ENCODE data around the gene TNFRSF8.

Gene TNFRSF8

DNA sequence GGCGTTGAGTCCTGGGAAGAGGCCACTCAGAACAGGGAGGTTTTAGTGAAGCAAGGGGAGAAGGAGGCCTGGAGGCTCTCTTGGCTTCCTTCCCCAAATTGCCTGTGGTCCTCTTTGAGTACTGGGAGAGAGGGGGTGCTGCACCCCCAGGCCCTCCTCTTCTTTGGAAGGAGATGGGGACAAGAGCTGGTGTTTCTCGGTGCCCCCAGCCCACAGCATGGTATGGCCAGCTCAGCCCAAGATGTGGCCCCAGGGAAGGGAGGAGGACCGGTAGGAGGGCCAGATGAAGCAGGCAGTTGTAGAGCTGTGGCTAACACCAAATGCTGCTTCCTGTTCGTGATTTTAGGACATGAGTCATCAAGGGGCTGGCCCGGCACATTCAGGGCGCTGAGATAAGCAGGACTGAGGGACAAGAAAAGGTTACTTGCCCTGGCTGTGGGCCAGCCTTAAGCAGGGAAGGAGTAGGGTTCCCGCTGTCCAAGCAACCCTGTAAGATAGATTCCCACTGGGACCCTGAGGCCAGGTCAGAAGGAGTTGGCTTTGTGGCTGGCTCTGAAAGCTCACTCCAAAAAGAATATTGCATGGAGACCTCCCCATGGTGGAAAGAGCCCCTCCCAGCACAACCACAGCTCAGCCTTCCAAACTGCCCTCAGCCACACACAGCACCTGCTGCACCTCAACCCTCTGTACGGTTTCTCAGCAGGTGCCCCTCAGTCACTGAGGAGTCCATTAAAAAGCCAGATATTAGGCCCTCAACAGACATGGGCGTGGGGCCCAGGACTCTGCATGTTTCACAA lies 98.8 kb downstream of the TNFRSF8 start:
- DNase-seq = peak; percentile 98

DNA sequence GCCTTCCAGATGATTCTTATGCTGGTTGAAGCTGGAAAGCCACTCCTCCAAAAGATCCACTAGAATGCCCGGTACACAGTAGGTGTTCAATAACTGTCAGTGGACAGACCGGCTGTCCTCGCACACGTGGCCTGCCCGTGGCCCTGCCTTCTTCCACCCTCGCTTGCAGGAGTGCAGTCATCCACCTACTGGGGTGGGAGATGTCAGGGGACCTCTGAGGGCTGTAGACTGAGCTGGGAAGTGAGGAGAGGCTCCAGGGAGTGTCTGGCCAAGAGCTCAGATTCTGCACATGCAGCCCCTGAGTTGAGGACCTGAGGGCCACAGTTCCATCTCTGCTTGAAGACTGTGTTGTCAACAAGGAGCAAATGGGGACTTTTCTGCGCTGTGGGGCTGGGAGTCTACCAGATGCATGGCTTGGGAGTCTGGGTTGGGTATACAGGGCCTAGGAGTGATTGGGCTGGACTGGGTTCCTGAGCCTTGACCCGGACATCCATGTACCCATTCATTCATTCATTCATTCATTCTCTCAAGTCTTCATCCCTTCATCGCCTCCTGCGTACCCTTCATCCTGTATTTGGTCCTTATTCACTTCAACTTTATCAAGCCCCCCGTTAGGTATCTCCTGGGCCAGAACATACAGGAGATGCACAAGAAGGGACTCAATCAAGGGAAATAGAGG lies 99.5 kb downstream of the TNFRSF8 start:
- no peak for DNase-seq

DNA sequence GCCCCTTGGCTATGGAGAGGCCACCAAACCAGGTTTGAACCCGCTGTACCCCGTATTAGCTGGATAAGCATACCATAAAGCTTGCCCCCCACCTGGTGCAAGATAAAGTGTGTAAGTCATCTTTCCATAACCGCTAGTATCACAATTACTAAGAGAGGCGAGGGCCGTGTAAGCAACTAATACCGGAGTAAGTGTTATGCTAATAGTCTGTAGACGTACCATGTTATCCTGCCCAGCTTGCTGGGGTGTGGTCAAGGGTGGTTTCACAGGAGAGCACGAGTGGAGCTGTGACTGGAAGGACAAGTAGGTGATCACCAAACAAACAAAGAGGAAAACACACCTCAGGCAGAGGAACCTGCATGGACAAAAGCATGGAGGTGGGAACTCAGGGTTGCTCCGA lies 100.1 kb downstream of the TNFRSF8 start:
- no peak for DNase-seq

DNA sequence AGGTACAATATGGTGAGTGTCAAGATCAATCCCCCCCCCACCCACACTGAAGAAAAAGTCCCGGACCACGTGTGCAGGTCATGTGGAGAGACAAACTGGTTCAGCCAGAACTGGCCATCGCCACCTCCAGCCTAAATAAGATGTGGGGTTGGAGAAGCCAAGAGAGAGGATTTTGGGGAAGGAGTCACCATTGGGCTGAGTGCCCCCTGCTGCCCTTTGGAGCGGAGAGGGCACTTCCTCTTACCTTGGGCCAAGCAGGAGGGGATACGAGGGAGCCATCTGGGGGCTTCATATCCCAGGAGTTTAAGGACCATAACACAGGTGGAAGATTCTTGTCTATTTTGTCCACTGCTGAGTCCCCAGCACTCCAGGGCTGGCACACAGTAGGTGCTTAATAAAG lies 101.1 kb downstream of the TNFRSF8 start:
- DNase-seq = no peak

DNA sequence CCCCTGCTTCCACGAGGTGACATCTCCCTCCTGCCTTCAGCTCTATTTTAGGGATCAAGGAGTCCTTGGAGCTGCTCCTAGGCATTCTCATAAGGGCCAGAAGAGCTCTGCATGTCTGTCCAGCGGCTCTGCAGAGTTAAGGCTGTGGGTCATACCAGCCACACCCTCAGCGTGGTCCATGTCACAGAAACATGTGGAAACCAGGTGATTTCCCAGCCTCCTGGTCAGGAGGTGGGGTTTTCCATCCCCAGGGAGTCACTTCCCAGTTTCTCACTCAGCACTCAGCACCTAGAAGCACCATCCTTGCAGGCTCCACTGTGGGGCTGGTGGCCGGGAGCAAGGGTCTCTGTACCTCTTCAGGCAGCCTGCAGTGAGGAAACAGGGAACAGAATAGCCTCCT lies 102.2 kb downstream of the TNFRSF8 start:
- no peak for DNase-seq

DNA sequence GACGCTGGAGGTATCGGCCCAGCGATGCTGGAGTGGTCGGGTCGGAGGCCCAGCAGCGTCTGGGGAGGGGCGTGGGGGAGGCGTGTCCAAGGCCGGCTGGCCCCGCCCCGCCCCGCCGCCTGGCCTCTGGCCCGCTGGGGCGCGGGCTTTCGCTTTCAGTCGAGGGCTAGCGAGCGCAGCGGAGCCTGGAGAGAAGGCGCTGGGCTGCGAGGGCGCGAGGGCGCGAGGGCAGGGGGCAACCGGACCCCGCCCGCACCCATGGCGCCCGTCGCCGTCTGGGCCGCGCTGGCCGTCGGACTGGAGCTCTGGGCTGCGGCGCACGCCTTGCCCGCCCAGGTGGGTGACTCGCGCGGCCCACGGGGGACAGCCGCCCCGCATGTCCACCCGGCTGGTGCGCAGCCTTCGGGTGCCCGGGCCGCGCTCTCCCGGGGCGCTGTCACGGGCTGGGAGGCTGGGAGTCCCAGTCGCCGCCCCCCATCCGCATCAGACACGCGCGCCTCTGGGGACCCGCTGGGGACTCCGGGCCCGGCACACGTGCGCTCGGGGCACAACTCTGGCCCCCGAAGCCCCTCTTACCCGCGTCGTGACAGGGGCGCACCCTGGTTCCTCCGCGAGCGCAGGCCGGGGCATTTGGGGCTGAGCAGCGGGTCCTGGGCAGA lies 103.9 kb downstream of the TNFRSF8 start, which contains the start of gene TNFRSF1B:
TSS of gene TNFRSF1B (plus strand) at position 158 of the 659 bp plus-strand sequence. CDS start at position 259, 101 bp downstream.
- peak; percentile 68 for DNase-seq

DNA sequence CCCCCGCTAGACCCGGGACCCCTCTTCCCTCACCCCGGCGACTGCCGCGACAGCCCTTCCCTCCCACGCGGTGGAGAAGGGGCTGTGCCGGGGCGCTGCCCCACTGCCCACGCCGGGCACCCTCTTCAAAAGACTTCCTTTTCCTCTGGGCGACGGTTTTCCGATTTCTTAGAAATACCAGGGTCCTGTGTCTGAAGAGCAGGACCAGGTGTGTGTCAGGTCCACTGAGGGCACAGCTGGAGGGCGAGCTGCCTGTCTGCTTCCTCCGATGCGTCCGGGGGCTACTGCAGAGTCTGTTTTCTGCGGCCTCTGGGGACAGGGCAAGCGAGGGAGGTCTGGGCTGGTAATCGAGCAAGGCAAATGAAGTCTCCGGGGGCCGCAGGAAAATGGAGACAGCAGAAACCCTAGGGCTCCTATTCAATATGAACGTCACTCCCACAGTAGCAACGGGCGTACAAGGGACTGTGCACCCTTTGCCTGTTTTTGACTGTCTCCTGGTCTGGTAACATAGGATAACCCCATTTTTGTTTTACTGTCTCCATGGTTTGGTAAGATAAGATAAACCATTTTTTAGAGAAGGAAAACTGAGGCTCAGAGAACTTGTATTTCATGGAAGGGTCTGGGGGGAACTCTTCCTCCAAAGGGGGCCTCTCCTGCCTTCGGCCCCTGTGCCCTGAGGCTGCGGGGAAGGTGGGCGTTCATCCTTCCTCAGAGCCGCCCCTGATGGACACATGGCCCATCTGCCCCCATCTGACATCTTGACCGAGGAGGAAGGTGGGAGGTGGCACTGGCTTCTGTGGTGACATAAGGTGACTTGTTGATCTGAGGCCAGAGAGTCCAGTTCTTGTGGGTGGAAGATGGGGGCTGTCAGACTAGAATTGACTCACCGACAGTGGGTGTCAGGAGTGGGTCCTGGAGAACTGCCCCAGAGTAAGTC lies 104.7 kb downstream of the TNFRSF8 start:
- DNase-seq = peak; percentile 78

DNA sequence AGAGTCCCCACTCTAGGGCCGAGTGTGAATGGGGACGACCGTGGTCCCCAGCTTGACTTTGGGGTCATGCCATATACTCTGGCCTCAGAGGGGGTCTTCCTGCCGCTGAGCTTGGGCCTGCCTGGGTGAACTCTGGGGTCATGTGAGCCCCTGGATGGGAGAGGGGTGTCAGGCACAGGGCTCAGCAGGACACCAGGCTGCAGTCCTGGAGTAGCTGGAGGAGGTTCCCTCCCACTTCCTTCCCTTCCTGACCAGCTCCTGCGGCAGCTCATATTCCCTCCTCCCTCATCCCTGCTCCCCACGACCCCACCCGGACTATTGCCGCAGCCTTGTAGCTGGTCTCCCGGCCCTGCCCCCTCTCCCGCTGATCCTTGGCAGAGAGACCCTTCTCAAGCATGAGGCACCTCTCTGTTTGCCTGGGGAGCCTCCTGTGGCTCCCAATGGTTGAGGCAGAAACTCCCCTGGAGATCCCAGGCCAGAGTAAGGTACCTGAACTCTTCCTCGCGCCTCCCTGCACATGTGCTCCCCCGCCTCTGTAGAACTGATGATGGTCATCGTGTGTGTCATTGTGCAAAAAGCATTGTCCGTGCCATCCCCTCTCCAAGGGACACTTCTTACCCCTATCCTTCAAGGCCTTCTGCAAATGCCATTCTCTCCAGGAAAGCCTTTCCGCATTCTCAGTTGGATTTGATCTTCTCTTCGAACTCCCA lies 105.5 kb downstream of the TNFRSF8 start:
- no peak for DNase-seq

DNA sequence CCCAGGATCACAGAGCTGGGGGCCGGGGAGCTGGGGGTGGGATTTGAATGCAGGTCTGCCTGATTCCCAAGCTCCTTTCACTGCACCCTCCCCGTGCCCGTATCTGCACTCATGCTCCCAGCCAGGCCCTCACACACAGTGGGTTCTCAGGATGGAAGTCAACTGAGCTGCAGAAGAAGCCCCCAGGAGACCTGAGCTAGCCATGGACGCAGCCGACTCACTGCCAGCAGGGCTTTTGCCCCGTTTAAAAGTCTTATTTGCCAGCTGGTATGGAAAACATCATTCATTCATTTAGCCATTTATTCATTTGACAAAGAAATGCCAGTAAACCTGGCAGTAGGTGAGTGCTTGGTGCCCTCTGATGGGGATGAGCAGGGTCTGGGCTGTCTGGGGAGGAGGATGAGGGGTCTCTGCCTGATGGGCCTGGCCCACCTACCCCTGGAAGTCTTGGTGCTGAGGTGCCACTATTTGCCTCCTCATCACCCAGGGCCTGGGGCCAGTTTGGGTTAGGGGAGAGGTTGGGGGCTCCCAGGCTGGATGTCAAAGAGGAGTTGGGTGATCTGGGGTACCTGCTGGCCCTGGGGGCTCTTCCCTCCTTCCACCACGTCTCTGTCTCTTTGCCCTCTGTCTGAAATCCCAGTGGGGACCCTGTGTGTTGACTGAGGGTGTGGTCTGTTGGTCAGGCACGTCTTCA lies 106.5 kb downstream of the TNFRSF8 start:
- DNase-seq = no peak

DNA sequence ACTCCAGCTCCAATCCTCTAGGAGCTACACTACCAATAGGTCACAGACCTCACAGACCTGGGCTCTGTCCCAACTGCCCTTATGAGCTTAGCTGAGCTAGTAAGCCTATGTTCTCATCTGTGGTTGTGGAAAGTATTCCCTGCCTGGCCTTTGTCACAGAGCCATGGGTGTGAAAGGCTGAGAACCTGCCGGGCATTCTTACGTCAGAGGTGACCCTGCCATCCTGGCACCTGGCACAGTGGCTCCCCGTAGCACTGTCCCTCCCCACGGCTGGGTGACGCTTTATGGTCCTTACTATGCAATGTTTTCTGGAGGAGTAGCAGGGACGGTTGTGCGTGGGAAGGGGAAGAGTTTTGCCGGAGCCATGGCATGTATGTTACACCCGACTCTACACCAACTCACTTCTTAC lies 107.2 kb downstream of the TNFRSF8 start:
- no peak for DNase-seq

DNA sequence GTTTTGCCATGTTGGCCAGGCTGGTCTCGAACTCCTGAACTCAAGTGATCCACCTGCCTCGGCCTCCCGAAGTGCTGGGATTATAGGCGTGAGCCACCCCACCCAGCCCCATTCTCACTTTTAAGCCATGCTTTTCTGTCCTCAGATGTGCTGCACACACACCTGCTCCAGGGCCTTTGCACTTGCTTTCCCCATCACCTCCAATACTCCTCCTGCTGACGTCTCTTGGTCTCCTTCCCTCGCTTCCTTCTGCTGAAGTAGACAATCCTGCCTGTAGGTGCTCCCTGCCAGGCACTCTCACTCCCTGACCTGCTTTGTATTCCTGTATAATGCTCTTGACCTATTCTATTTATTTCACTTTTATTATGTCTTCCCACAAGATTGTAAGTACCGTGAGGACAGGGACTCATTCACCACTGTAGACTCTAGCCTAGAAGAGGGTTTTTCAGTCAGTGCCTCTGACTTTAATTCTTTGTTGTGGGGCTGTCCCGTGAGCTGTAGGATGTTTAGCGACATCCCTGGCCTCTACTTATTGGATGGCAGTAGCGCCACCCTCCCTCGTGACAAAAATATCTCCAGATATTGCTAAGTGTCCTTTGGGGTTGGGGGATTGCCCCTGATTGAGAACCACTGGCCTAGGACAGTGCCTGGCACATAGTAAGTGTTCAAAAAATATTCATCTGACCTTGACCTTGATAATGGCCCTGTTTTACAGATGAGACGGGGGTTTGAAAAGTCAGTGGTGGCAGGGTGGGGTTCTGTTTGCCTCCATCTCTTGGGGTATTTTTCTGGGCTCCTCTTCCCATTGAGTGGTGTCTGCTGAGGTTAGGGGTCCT lies 108.3 kb downstream of the TNFRSF8 start:
- DNase-seq = no peak

DNA sequence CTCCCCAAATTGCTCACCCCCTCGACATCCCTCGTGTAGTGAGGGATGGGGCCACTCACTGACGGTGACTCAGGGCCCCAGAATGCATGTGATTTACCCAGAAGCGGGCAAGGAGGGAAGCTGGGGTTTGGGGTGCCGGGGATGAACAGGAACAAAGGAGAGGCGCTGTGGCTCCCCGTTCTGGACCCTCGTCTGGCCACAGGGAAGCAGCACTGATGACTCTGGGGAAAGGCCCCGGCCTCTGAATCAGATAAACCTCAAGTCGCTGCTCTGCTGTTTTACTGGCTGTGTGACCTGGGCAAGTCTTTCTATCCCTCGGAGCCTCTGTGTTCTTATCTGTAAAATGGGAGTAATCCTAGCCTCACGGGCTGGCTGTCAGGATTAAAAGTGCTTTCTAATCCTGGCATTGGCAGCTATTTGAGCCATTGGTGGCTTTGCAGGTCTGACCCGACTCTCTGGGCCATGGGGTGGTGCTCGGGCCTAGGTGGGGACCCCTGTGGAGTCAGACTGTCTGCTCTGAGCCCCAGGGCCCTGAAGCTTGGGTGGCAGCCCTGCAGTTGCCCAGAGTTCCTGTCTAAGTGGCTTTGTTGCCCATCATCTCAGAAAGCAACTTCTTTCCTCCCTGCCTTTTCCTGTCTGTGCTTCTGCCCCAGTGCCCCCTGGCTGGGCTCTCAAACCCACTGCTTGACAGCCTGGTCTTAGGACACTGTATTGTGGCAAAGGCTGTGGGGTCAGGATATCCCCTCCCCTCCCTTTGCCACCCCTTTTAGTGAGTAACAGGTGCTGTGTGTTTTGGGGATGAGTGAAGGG lies 109.1 kb downstream of the TNFRSF8 start:
- no peak for DNase-seq

DNA sequence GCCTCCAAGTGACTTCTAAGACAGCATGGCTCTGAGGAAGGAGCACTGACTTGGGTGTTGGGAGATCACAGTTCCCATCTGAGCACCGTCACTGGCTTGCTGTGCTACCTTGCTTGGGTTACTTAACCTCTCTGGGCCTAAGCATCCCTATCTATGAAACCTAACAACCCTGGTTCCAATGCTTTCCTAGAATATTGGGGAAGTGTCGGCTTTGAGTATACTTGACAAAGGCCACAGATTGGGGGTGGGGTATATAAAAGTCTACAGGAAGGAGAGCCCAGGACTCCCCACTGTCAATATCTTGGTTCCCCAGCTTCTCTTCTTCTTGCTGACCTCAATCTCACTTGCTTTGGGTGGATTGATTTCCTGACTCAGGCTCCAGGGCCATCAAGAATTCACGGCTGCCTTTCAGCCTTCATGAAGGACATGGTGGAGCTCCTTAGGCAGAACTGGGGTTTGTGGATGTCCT lies 110.0 kb downstream of the TNFRSF8 start:
- DNase-seq = no peak

DNA sequence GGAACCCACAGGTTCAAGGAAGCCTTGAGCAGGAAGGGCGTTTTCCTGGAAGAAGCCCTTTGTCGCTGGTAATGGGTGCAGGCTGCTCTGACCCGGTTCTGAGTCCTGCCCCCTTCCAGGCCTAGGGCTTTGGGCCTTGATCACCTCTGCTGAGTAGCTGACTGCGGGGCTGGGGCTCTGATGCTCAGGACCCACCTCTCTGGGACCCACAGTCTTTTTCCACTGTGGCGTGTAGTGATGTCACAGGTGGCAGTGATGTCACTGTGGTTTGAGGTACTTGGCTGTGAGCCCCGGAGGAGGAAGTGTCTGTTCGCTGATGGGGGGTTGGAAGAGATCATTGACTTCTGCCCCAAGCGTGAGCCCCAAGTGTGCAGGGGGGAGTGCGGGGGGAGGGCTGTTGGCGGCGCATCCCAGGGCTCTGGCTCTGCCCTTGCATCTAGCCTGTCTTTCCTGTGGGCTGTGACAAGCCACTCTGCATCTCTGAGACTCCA lies 110.6 kb downstream of the TNFRSF8 start:
- DNase-seq = peak; percentile 85

DNA sequence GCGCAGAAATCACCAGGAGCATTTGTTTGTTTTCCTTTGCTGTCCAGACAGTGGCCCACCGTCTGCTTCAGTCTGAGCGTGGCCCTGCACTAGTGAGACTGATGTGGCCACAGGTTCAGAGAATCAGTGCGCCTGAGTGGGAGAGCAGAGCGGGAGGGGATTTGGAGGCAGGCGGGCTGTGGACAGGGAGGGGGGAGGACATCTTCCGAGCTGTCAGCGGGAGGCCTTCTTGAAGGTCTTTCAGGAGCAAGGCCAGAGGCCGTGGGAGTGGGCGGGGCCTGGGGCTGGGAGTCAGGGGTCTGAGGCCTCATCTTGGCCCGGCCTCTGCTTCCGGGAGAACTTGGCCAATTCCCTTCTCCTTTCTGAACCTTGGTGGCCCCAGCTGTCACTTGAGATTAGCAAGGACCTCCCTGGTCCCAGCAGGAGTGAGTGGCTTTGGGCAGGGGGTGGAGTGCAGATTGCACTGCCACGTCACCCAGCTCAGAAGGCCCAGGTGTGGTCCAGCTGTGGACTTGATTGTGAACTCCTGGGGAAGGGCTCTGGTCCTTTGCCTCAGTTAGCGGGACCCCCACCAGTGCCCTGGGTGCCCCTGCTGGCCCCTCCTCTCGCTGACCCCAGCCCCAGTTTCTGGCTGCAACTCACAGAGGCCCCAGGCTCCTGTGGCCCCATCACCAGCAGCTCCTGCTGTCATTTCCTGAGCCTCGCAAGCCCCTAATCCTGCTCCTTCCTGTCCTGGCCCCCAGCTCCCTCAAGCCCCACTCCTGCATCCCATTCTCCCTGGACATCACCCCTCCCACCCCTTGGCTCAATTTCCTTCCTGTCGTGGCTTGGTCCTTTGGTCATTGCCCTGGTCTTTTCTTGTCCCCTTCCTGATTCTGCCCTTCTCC lies 112.1 kb downstream of the TNFRSF8 start:
- peak; percentile 55 for DNase-seq

DNA sequence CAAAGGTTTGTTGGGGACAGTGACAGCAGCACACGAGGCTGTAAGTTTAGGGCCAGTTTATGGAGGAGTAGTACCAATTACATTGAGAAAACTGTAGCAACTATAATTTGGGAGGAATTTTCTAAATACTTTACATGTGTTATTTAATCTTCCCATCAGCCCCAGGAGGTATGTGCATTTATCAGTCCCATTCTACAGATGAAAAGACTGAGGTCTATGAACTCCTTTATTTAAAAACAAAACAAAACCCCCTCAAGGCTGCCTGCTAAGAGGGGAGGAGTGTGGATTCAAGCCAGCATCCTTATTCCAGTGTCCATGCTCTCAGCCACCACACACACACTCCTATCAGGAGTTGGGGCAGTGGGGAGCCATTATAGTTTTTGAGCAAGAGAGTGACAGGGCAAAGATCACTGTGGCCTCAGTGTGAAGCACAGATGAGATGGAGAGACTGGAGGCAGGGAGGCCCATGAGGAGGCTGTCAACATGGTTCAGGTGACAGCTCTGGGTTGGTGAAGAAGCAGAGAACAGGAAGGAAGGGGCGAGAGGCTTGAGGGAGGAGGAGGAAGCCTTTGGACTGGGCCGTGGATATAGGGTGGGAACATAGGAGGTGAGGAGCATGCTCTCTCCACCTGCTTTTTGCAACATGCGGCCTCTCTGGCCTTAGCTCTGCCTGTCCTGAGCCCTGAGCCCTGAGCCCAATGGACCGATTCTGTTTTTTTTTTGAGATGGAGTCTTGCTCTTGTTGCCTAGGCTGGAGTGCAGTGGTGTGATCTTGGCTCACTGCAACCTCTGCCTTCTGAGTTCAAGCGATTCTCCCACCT lies 113.4 kb downstream of the TNFRSF8 start:
- no peak for DNase-seq

All from hematopoietic multipotent progenitor cell treated with erythropoietin and hydrocortisone succinate and interleukin-3 and kit ligand, for 4 days (in vitro differentiated cells).